Sigmoid colon (tissue), 4 donors: ENCODE measurements around the gene VSIG8.

Experiments
- EP300 ChIP-seq, 4 donors: sonication (generic); formaldehyde crosslinking; IDR thresholded peaks; one replicate each; pipeline ENCODE4 v1.6.1; 2017; ENCODE audit warnings: antibody characterized with exemption in 4 of 4
- POLR2A ChIP-seq, 2 donors: fragments of 450-650 bp; IDR thresholded peaks; one replicate each; pipeline ENCODE4 v1.6.1; 2016; ENCODE audit warnings: antibody characterized with exemption in 2 of 2, mild to moderate bottlenecking in 2 of 2, moderate library complexity in 2 of 2
- TF ChIP-seq, protein P1 (sequence below), 4 experiments: fragments of 450-650 bp in 3 of 4; fragments of 200-600 bp in 1 of 4; IDR thresholded peaks; one replicate each; pipeline ENCODE4 v1.5.1; 2016 to 2019; ENCODE audit warnings: antibody characterized with exemption in 4 of 4, mild to moderate bottlenecking in 3 of 4, moderate library complexity in 2 of 4

DNA sequence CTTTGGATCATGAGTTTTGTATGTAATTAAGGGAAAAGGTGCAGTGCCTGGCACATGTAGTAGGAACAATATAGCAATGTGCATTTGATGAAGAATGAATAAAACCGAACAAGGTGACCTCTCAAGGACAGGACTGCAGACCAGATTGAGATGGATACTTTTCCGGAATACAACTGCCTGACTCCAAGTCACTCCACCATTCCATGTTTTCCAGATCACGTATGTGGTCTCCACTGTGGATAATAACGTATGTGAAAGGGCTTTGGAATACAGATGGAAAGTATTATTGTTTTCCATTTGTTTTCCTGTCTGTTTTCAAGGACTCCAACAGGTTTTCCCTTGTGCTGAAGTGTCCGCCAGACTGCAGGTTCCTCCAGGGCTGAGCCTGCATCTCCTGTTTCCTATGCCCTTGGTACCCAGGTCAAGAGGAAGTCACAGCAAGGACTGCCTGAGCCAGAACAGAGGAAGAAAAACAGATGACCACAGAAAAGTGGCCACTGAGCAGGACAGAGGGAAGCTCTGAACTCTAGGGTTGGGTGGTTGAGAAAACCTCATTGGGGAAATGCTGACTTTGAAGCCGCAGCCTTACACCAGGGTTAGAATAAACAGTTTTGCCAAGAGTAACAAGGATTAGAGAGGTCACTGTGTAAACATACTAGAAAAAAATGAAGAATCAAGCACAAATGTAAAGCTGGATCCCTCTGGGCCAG is 33.5 kb upstream of the VSIG8 start:
- TF ChIP-seq, protein P1, sequence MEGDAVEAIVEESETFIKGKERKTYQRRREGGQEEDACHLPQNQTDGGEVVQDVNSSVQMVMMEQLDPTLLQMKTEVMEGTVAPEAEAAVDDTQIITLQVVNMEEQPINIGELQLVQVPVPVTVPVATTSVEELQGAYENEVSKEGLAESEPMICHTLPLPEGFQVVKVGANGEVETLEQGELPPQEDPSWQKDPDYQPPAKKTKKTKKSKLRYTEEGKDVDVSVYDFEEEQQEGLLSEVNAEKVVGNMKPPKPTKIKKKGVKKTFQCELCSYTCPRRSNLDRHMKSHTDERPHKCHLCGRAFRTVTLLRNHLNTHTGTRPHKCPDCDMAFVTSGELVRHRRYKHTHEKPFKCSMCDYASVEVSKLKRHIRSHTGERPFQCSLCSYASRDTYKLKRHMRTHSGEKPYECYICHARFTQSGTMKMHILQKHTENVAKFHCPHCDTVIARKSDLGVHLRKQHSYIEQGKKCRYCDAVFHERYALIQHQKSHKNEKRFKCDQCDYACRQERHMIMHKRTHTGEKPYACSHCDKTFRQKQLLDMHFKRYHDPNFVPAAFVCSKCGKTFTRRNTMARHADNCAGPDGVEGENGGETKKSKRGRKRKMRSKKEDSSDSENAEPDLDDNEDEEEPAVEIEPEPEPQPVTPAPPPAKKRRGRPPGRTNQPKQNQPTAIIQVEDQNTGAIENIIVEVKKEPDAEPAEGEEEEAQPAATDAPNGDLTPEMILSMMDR (IDR thresholded peaks at IDR 0.05) = no peak
- TF ChIP-seq EP300 (IDR thresholded peaks at IDR 0.05) (no peak), POLR2A (IDR thresholded peaks at IDR 0.05) (no peak)
